MM.1S (cell line): ENCODE results near the gene OR10A2.

Experiments used
- DNase-seq: peaks from one replicate; pipeline ENCODE4 v3.0.0-alpha.2; 2015
- H2AFZ ChIP-seq: fragments of 300-600 bp; sonication (generic); 2 replicates; pipeline ENCODE4 v1.6.0; 2016; ENCODE audit warnings: antibody characterized with exemption, low read length
- H3F3A ChIP-seq: fragments of 300-600 bp; sonication (generic); 2 replicates; pipeline ENCODE4 v1.6.1; 2016; ENCODE audit warnings: mild to moderate bottlenecking, antibody characterized with exemption, low read length, moderate library complexity, mixed read lengths; ENCODE audit not compliant: insufficient read depth
- H3K27ac ChIP-seq: fragments of 300-600 bp; sonication (generic); 2 replicates; pipeline ENCODE4 v1.5.1; 2016; ENCODE audit warnings: mild to moderate bottlenecking, low read length
- H3K27me3 ChIP-seq: fragments of 300-600 bp; sonication (generic); replicated peaks from 2 replicates; pipeline ENCODE4 v1.6.0; 2016; ENCODE audit warnings: low read length; ENCODE audit not compliant: insufficient read depth
- H3K36me3 ChIP-seq: fragments of 300-600 bp; sonication (generic); replicated peaks from 2 replicates; pipeline ENCODE4 v1.6.1; 2016; ENCODE audit warnings: mild to moderate bottlenecking, low read length, mixed read lengths; ENCODE audit not compliant: insufficient read depth
- H3K4me1 ChIP-seq: fragments of 300-600 bp; sonication (generic); 2 replicates; pipeline ENCODE4 v1.6.1; 2016; ENCODE audit warnings: low read length, mixed read lengths
- H3K4me2 ChIP-seq: fragments of 300-600 bp; sonication (generic); 2 replicates; pipeline ENCODE4 v1.6.0; 2016; ENCODE audit warnings: low read depth, low read length
- H3K4me3 ChIP-seq: fragments of 300-600 bp; sonication (generic); 2 replicates; pipeline ENCODE4 v1.5.1; 2016; ENCODE audit warnings: low read length, mixed read lengths
- H3K79me2 ChIP-seq: fragments of 300-600 bp; sonication (generic); 2 replicates; pipeline ENCODE4 v1.6.1; 2016; ENCODE audit warnings: mixed run types, low read length, mixed read lengths
- H3K9ac ChIP-seq: fragments of 300-600 bp; sonication (generic); 2 replicates; pipeline ENCODE4 v1.6.1; 2016; ENCODE audit warnings: low read length, mixed read lengths
- H3K9me2 ChIP-seq: fragments of 300-600 bp; sonication (generic); replicated peaks from 2 replicates; pipeline ENCODE4 v1.6.1; 2016; ENCODE audit warnings: mild to moderate bottlenecking, low read length, mixed read lengths; ENCODE audit not compliant: insufficient read depth
- H3K9me3 ChIP-seq: fragments of 300-600 bp; sonication (generic); replicated peaks from 2 replicates; pipeline ENCODE4 v1.6.1; 2016; ENCODE audit warnings: mild to moderate bottlenecking, low read length, mixed read lengths; ENCODE audit not compliant: insufficient read depth
- H4K20me1 ChIP-seq: fragments of 300-600 bp; sonication (generic); 2 replicates; pipeline ENCODE4 v1.6.1; 2016; ENCODE audit warnings: mild to moderate bottlenecking, low read length, moderate library complexity, mixed read lengths; ENCODE audit not compliant: insufficient read depth
- CTCF ChIP-seq: fragments of 300-600 bp; sonication (generic); IDR thresholded peaks from 2 replicates; pipeline ENCODE4 v1.5.1; 2016; ENCODE audit warnings: antibody characterized with exemption, low read length, mixed read lengths
- EZH2 ChIP-seq: fragments of 300-600 bp; sonication (generic); optimal IDR thresholded peaks from 2 replicates; pipeline ENCODE3; 2017; ENCODE audit warnings: low read depth, mild to moderate bottlenecking, antibody characterized with exemption, low read length, mixed read lengths
- EZH2phosphoT487 ChIP-seq: fragments of 300-600 bp; sonication (generic); IDR thresholded peaks from 2 replicates; pipeline ENCODE4 v1.6.1; 2018; ENCODE audit warnings: antibody characterized with exemption, low read length

OR10A2 gene

DNA sequence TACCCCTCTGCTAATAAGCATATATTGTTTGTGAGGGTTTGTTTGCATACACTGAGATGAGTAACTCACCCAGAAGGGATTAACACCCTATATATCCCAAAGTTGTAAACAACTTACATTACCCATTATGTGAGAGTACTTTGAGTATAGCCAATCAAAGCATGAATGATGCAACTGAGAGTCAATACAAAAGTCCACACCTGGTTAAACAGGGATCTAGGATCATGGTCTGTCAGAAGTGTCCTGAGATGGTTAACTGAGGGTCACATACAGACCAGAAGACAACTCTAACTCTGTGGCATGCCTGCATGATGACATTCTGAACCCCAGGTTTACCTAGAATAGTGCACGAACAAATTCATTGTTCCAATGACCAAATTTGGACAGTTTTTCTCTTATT lies 34.8 kb upstream of the OR10A2 start:
- Histone ChIP-seq H3K27ac (no peak overlapping the region), H3K9me3 (no peaks in the 10 kb centered on the region), H3K9ac (no peak overlapping the region), H3F3A (no peaks in the 10 kb centered on the region), H3K4me3 (no peak overlapping the region), H3K79me2 (no peaks in the 10 kb centered on the region), H3K9me2 (no peaks in the 10 kb centered on the region), H3K36me3 (no peaks in the 10 kb centered on the region), H3K4me2 (no peak overlapping the region), H4K20me1 (no peaks in the 10 kb centered on the region), H3K4me1 (no peaks in the 10 kb centered on the region), H3K27me3 (no peaks in the 10 kb centered on the region), H2AFZ (no peak overlapping the region)
- DNase-seq, result no peak
- TF ChIP-seq EZH2 (no peak), EZH2phosphoT487 (no peak), CTCF (no peak)

GRCh38 chr11:6833356-6833755 lies 29.5 kb upstream of the OR10A2 start:
- H3F3A ChIP-seq, result no peaks in the 10 kb centered on the region
- no peaks in the 10 kb centered on the region for H3K4me1 ChIP-seq
- H3K27ac ChIP-seq, result no peak overlapping the region
- H3K27me3 ChIP-seq, result no peaks in the 10 kb centered on the region
- no peaks in the 10 kb centered on the region for H3K79me2 ChIP-seq
- H4K20me1 ChIP-seq, result no peaks in the 10 kb centered on the region
- H3K9me2 ChIP-seq, result no peaks in the 10 kb centered on the region
- H3K9ac ChIP-seq, result no peak overlapping the region
- H3K9me3 ChIP-seq, result no peaks in the 10 kb centered on the region
- DNase-seq, result no peak
- H3K36me3 ChIP-seq, result no peaks in the 10 kb centered on the region
- TF ChIP-seq EZH2phosphoT487 (no peak), CTCF (no peak), EZH2 (no peak)
- no peak overlapping the region for H3K4me3 ChIP-seq
- no peak overlapping the region for H3K4me2 ChIP-seq
- H2AFZ ChIP-seq, result no peak overlapping the region

GRCh38 chr11:6834021-6834420 lies 28.8 kb upstream of the OR10A2 start:
- no peak overlapping the region for H3K27ac ChIP-seq
- no peaks in the 10 kb centered on the region for H3K79me2 ChIP-seq
- H2AFZ ChIP-seq, result no peak overlapping the region
- no peaks in the 10 kb centered on the region for H3K27me3 ChIP-seq
- no peaks in the 10 kb centered on the region for H3K9me2 ChIP-seq
- H4K20me1 ChIP-seq, result no peaks in the 10 kb centered on the region
- H3K9ac ChIP-seq, result no peak overlapping the region
- H3K4me2 ChIP-seq, result no peak overlapping the region
- no peak overlapping the region for H3K4me3 ChIP-seq
- no peaks in the 10 kb centered on the region for H3F3A ChIP-seq
- no peak for DNase-seq
- no peaks in the 10 kb centered on the region for H3K9me3 ChIP-seq
- TF ChIP-seq CTCF (no peak), EZH2 (no peak), EZH2phosphoT487 (no peak)
- H3K36me3 ChIP-seq, result no peaks in the 10 kb centered on the region
- H3K4me1 ChIP-seq, result no peaks in the 10 kb centered on the region
